HG03097 (cell line): ENCODE data around the gene COL4A6.
"Not testable (repeated sequence)": the region's sequence is repeated elsewhere in the genome, so short reads cannot be mapped to it uniquely, and the experiment has no call there.

Experiments used
- ATAC-seq: cut with Tn5 transposase; IDR thresholded peaks from one replicate; pipeline ENCODE4 v1.9.1; 2021; ENCODE audit not compliant: unreplicated experiment, low FRiP score

COL4A6 gene

DNA sequence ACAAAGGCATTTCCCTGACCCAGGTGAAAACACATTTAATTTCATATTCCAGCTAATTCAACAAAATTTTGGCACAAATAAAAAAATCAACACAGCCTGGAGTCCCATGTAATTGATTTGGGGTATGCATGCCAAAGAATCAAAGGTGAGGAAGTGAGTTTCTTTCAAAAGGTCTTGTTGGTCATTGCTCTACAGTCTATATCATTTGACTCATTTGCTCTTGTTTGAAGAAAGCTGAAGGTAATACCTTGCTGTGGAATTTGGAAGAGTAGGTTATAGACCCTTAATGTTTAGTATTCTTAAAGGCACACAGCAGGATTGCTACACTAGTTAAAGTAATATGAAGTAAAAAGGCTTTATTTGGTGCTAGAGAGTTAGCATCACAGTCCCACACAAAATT, 25.4 kb downstream of the COL4A6 start:
- ATAC-seq: no peak

- ATAC-seq: no peak
Measured at GRCh38 chrX:108399418-108400165, 38.6 kb downstream of the COL4A6 start.

DNA sequence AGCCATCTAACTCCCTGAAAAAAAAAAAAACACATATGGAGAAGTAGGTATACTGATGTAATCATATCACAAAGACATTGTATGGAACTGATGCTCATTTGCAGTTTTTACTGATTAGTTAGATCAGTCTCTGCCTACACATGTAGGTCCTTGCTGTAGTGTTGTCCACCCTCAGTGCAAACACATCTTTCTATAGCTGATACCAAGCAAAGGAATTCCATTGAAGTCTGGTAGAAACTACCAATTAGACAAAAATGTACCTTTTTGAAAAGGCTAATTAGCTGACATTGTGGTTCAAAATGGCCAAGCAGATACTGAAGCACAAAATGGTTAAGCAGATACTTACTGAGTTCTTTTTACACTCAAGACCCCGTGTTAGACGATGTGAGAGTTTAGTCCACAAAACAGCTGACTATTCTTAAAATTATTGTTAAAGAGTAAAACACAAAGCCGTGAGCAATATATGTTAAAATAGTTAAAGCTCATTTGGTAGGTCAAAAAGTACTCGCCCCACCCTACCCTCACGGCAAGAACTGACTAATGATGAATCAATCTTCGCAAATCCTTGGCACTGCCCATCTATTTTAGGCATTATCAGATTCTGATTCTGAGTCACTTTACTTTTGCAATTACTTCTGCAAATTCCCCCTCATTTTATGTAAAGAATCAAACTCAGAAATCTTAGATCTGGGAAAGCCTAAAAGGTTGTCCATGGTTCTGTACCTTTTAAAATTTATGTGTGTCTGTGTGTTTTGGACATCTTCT, 40.4 kb downstream of the COL4A6 start:
- no peak for ATAC-seq

DNA sequence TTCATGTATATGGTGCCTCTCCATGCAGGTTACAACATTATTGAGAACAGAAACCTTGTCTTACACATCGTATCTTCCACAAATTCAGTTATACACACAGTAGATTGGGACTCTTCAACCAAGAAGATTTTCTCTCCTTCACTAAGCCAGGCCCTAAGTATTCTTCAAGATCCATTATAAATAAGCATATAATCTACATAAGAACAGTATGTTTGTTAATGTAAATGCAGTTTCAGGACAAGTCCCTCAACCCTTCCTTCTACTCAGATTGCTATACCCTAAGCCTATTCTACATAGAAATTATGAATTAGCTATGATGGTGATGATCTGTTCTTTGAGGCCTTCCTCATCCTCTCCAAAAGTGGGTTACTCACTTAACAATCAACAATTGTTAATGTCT, 41.2 kb downstream of the COL4A6 start:
- ATAC-seq: no peak

GRCh38 chrX:108396188-108396891, 41.9 kb downstream of the COL4A6 start:
- no peak for ATAC-seq

DNA sequence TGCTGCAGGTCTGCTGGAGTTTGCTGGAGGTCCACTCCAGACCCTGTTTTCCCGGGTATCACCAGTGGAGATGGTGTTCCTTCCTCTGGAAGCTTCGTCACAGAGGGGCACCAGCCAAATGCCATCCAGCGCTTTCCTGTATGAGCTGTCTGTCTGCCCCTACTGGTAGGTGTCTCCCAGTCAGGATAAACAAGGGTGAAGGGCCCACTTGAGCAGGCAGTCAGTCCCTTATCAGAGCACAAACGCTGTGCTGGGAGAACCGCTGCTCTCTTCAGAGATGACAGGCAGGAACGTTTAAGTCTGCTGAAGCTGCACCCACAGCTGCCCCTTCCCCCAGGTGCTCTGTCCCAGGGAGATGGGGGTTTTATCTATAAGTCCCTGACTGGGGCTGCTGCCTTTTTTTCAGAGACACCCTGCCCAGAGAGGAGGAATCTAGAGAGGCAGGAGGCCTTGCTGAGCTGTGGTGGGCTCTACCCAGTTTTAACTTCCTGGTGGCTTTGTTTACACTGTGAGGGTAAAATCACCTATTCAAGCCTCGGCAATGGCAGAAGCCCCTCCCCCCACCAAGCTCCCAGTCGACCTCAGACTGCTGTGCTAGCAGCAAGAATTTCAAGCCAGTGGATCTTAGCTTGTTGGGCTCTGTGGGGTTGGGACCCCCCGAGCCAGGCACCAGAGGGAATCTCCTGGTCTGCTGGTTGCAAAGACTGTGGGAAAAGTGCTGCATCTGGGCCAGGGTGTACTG, 47.1 kb downstream of the COL4A6 start:
- not testable (repeated sequence) for ATAC-seq

GRCh38 chrX:108384783-108385182, 53.4 kb downstream of the COL4A6 start:
- ATAC-seq: no peak

- ATAC-seq: no peak
Measured at GRCh38 chrX:108380222-108380621, 58.0 kb downstream of the COL4A6 start.

DNA sequence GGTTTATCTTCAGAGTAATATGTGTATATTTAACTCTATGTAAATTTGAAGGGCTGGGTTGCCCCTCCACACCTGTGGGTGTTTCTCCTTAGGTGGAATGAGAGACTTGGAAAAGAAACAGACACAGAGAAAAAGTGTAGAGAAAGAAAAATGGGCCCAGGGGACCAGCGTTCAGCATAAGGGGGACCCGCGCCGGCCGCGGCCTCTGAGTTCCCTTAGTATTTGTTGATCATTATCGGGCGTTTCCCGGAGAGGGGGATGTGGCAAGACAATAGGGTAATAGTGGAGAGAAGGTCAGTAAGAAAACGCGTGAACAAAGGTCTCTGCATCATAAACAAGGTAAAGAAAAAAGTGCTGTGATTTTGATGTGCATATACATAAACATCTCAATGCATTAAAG, 61.4 kb downstream of the COL4A6 start:
- not testable (repeated sequence) for ATAC-seq

- not testable (repeated sequence) for ATAC-seq
Measured at GRCh38 chrX:108375591-108375990, 62.6 kb downstream of the COL4A6 start.

DNA sequence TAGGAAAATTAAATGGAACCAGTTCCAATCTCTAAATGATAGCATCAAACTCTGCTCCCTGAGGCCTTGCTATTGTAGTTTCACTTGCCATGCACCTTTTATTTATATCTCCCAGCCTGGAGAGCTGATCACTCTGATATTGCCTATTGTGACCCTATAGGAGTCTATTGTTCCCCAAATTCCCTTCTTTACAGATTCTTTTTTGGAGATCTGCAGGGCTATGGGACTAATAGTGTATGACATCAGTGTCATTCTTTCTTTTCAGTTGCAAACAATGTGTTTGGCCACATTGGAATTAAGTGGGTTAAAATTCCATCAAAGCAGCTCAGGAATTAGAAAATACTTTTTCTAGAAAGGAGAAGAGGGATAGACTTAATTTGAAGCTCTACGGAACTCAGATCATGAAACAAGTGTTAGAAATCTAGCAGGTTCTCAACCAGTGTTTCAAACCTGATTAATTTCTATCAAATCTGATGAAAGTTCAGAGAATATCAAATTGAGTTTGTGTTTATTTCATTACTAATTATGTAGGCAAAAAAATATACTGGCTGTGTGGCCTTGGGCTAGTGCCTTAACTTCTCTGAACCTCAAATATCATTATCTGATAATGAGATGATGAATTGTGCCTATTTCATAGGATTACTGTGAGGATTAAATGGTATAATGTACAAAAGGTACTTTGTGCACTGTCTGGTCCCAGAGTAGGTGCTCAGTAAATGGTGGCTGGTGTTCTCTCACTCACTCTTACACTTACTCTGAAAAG, 71.4 kb downstream of the COL4A6 start:
- no peak for ATAC-seq

GRCh38 chrX:108362026-108362425, 76.2 kb downstream of the COL4A6 start:
- ATAC-seq: no peak

GRCh38 chrX:108361316-108361715, 76.9 kb downstream of the COL4A6 start:
- no peak for ATAC-seq

DNA sequence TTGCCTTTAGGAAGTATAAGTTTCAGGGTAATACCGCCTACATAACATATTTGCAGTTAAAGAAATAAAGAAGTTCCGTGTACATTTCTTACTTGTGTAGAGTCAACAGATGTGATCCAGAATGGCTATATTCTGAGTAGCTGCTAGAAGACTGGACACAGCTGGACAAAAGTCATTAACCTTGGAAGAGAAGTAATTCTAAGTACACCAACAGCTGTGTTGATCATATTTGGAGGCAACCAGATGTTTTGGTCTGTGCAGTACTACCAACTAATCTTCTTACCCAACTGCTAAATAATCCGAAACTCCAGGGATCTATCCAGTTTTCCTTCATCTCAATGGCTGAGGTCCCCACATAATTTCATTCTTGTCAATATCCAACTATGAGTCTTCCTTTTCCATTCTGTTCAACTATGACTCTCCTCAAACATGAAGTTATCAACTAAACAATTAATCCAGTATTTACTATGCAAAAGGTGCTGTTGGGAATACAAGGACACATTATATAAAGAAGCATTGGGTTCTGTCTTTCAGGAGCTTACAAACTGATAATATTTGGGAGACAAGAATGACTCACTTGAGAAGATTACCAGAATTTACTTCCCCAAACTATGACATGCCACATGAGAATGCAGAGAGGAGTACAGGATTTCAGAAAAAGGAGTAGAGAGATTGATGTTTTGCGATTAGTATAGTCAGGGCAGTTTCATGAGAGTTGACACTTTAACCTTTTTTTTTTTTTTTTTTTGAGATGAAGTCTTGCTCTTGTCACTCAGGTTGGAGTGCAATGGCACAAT, 78.2 kb downstream of the COL4A6 start:
- ATAC-seq: no peak

DNA sequence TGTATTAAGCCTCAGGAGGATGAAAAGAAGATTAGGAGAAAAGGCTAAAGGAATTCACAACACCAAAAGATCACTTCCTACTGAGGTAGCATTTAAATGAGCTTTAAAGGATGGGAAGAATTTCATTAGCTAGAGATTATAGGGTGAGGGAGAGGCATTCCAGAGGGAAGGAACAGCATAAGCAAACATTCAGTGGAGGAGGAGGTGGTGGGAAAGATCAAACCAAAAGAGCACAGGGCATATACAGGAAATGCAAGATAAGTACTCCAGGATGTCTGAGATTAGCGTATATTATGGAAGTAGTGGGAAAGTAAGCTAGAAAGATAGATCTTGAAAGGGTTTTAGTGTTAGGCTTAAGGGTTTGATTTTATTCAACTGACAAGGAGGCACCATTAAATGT, 84.8 kb downstream of the COL4A6 start:
- ATAC-seq: no peak

- ATAC-seq: no peak
Measured at GRCh38 chrX:108349210-108349609, 89.0 kb downstream of the COL4A6 start.

DNA sequence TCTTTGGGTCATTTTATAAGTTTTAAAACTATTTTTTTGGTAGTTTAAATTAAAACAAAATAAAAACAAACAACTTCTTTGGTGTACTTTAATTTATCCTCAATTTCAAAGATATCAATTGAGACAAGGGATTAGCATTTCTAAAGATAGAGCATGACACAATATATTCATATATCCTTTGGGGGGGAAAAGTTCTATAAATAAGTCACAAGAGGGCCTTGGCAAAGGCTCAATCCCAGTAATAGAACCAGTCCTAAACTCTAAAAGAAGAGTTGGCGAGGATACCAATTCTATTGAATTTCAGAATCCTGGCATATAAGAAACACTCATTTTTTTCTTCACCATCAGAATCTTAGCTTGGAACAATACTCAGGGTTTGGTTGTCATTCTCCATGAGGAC, 89.7 kb downstream of the COL4A6 start:
- no peak for ATAC-seq

DNA sequence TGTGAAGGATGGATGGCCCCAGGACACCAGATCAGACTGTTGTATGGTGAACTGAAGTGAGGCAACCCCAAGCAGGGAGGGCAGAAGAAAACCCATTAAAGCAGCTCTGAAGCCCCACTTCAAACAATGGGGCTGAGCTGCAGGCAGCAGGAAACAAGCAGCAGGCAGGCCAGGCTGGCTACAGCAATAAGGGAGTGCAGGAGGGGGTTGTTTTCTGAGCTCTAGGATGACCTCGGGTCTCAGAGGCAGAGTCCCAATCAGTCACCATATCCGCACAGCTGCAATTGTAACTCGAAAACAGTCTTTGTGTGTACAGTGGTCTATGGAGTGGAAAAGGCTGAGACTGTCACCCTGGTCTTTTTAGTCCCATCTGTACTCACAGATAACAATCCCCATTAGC, 90.4 kb downstream of the COL4A6 start:
- no peak for ATAC-seq

DNA sequence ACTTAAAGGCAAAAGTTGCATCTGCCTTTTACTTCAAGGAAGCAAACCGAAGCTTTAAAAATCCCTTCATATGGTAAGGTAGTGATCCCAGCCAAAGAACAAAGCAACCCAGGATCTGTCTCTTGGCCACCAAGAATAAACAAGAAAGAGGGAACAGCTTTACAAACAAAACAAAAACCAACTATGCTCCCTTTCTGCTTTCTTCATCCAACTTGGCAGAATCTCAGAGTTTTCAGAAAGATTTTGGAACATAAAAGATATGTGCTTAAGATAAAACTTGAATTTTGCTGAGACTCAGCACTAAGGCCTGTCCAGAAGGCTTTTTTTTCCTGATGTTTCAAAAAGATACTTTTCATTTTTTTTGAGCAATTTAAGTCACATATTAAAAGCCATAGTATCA, 94.0 kb downstream of the COL4A6 start:
- no peak for ATAC-seq
